ENCODE measurements around the gene TUBB6.

The TUBB6 gene

DNA sequence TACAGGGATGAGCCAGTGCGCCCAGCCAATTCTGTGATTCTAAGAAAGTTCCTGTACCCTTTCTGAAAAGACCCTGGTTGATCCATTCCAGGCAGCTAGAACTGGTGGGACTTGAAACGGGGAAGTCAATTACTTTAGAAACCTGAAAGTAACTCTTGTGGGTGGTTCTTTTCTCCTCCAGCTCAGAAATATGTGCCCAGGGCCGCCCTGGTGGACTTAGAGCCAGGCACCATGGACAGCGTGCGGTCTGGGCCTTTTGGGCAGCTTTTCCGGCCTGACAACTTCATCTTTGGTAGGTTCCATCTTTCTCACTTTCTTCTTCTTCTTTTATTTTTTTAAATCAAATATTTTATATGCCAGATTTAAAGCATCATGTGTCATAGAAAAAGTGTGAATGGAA is 2.7 kb downstream of the TUBB6 start:
- TF ChIP-seq ZNF521 (tag by site-specific recombination; IDR thresholded peaks at IDR 0.05) (no peak), ZNF792 (tag by site-specific recombination; IDR thresholded peaks at IDR 0.05) (no peak), ZNF560 (tag by site-specific recombination; IDR thresholded peaks at IDR 0.05; ENCODE audit: borderline replicate concordance) (no peak), REST (tag by site-specific recombination; IDR thresholded peaks at IDR 0.05) (peak; percentile 78; the same call in 1 of the 2 replicates)
- Histone ChIP-seq H3K4me3 (ENCODE audit: low read depth, low read length) (no peak overlapping the region), H3K36me3 (ENCODE audit: control insufficient read depth in 2 of 2, insufficient read depth in 1 of 2, low read length in 2 of 2) (peaks cover 30 to 54% of the 10 kb centered on the region in 2 experiments), H3K27ac (ENCODE audit: extremely low read depth, low read depth, low read length) (no peak overlapping the region), H3K4me1 (ENCODE audit: control insufficient read depth, insufficient read depth, low read length) (no peaks in the 10 kb centered on the region), H3K9me3 (ENCODE audit: control insufficient read depth, insufficient read depth, low read depth, low read length) (no peaks in the 10 kb centered on the region)
- CTCF ChIA-PET = interaction anchor here (0.7 to 12.6 kb wide), 3 partner anchors 17 to 39 kb away, joined by 4 to 101 read pairs (median 4); no protein-coding TSS in a partner anchor
- POLR2A ChIA-PET = interaction anchor here (1.2 kb wide), 1 partner anchor 17 kb away, joined by 3 read pairs; no protein-coding TSS in a partner anchor

DNA sequence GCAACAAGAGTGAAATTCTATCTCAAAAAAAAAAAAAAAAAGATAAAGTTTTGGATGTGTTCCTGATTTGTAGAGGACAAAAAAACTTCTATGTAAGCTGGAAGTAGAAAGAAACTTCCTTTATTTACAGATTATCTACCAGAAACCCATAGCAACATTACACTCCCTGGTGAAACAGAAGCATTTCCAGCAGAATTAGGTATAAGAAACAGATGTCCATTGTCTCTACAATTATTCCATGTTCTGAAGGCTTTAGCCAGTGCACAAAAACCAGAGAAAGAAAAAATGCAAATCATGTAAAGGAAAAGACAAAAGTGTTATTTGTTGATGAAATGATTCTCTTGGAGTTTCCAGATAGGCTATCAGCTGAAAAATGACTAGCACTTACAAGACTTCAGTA is 4.9 kb downstream of the TUBB6 start:
- CTCF ChIA-PET = interaction anchor here (0.6 to 12.6 kb wide), 2 partner anchors 15 to 347 kb away, joined by 3 to 101 read pairs; no protein-coding TSS in a partner anchor
- Histone ChIP-seq H3K27ac (ENCODE audit: extremely low read depth, low read depth, low read length) (no peak overlapping the region), H3K36me3 (ENCODE audit: control insufficient read depth in 2 of 2, insufficient read depth in 1 of 2, low read length in 2 of 2) (peaks cover 37 to 74% of the 10 kb centered on the region in 2 experiments), H3K4me1 (ENCODE audit: control insufficient read depth, insufficient read depth, low read length) (no peaks in the 10 kb centered on the region), H3K4me3 (ENCODE audit: low read depth, low read length) (no peak overlapping the region), H3K9me3 (ENCODE audit: control insufficient read depth, insufficient read depth, low read depth, low read length) (no peaks in the 10 kb centered on the region)
- no peak for TF ChIP-seq GLIS2 (tag by site-specific recombination; IDR thresholded peaks at IDR 0.05)
- no peak for TF ChIP-seq BCL11B (tag by site-specific recombination; IDR thresholded peaks at IDR 0.05; ENCODE audit: low read depth)
- TF ChIP-seq ZNF544 (tag by site-specific recombination; IDR thresholded peaks at IDR 0.05) = no peak
- no peak for TF ChIP-seq REST (tag by site-specific recombination; IDR thresholded peaks at IDR 0.05)
- POLR2A ChIA-PET = interaction anchor here (0.6 to 1.5 kb wide), 2 partner anchors 37 to 64 kb away, joined by 4 to 5 read pairs; partner anchors contain the start of gene AFG3L2

- ChIA-PET CTCF (interaction anchor here (0.6 to 12.6 kb wide), 3 partner anchors 14 to 347 kb away, joined by 3 to 101 read pairs (median 3); no protein-coding TSS in a partner anchor), POLR2A (interaction anchor here (0.6 to 1.5 kb wide), 3 partner anchors 11 to 64 kb away, joined by 3 to 5 read pairs (median 4); partner anchors contain the start of gene AFG3L2)
- H3K36me3 ChIP-seq (ENCODE audit: control insufficient read depth in 2 of 2, insufficient read depth in 1 of 2, low read length in 2 of 2) = peaks cover 40 to 81% of the 10 kb centered on the region in 2 experiments
- TF ChIP-seq SP3 (tag by site-specific recombination; IDR thresholded peaks at IDR 0.05) (no peak), ZNF114 (tag by site-specific recombination; IDR thresholded peaks at IDR 0.05) (no peak), ZNF354C (tag by site-specific recombination; IDR thresholded peaks at IDR 0.05; ENCODE audit: borderline replicate concordance, low read depth) (no peak), HOXD13 (CRISPR knock-in tag; IDR thresholded peaks at IDR 0.05; ENCODE audit: borderline replicate concordance) (no peak), ZNF623 (tag by site-specific recombination; IDR thresholded peaks at IDR 0.05) (no peak), ZNF121 (tag by site-specific recombination; IDR thresholded peaks at IDR 0.05) (no peak)
- TF ChIP-seq, protein P1, sequence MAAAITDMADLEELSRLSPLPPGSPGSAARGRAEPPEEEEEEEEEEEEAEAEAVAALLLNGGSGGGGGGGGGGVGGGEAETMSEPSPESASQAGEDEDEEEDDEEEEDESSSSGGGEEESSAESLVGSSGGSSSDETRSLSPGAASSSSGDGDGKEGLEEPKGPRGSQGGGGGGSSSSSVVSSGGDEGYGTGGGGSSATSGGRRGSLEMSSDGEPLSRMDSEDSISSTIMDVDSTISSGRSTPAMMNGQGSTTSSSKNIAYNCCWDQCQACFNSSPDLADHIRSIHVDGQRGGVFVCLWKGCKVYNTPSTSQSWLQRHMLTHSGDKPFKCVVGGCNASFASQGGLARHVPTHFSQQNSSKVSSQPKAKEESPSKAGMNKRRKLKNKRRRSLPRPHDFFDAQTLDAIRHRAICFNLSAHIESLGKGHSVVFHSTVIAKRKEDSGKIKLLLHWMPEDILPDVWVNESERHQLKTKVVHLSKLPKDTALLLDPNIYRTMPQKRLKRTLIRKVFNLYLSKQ (tag by site-specific recombination; IDR thresholded peaks at IDR 0.05; ENCODE audit: borderline replicate concordance) = no peak
- TF ChIP-seq, protein P2, sequence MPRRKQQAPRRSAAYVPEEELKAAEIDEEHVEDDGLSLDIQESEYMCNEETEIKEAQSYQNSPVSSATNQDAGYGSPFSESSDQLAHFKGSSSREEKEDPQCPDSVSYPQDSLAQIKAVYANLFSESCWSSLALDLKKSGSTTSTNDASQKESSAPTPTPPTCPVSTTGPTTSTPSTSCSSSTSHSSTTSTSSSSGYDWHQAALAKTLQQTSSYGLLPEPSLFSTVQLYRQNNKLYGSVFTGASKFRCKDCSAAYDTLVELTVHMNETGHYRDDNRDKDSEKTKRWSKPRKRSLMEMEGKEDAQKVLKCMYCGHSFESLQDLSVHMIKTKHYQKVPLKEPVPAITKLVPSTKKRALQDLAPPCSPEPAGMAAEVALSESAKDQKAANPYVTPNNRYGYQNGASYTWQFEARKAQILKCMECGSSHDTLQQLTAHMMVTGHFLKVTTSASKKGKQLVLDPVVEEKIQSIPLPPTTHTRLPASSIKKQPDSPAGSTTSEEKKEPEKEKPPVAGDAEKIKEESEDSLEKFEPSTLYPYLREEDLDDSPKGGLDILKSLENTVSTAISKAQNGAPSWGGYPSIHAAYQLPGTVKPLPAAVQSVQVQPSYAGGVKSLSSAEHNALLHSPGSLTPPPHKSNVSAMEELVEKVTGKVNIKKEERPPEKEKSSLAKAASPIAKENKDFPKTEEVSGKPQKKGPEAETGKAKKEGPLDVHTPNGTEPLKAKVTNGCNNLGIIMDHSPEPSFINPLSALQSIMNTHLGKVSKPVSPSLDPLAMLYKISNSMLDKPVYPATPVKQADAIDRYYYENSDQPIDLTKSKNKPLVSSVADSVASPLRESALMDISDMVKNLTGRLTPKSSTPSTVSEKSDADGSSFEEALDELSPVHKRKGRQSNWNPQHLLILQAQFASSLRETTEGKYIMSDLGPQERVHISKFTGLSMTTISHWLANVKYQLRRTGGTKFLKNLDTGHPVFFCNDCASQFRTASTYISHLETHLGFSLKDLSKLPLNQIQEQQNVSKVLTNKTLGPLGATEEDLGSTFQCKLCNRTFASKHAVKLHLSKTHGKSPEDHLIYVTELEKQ (tag by site-specific recombination; IDR thresholded peaks at IDR 0.05; ENCODE audit: borderline replicate concordance) = no peak
- H3K9me3 ChIP-seq (ENCODE audit: control insufficient read depth, insufficient read depth, low read depth, low read length) = no peaks in the 10 kb centered on the region
- H3K4me3 ChIP-seq (ENCODE audit: low read depth, low read length) = no peak overlapping the region
- no peaks in the 10 kb centered on the region for H3K4me1 ChIP-seq (ENCODE audit: control insufficient read depth, insufficient read depth, low read length)
- H3K27ac ChIP-seq (ENCODE audit: extremely low read depth, low read depth, low read length) = no peak overlapping the region
Observed at GRCh38 chr18:12313530-12314245, 5.6 kb downstream of the TUBB6 start.
